ENCODE results near the gene ZACN. TPM values are rescaled to one million over a fixed set of nuclear protein-coding genes. Genes with fewer than 3 reads are reported as not detected.

Gene ZACN
- total RNA-seq, 4 donors from 2014 or later = not detected

DNA sequence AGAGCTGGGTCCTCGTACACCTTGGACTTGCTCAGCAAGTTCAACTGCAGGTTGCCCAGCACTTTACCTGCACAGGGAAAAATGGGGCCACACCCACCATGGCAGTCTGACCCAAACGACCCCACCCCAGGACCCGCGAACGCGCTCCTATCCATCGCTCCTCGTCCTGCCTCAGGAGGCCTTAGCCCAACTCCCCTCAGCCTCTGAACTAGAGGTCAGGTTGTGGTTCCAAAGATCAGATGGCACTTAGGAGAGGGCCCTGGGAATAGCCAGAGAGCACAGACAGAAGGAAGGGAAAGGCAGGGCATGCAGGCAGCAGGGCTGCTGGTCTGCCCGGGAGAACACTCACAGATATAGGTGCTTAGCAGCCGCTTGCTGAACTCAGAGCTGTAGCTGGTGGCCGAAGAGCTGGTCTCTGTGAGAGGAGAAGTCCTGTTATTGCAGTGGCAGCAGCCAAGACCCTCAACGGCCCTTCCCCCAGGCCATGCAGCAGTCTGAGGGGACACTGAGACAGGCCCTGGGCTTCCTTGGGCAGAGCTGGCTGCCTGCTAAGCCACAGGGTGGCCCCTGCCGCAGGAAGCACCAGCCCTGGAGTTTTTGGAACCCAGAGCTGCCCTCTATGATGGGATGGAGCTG is 6.9 kb downstream of the ZACN start:
- intact Hi-C loops (cut with DNase I; ENCODE audit: low total_unique reads) = no loop called here
- no peak overlapping the region for H3K4me3 ChIP-seq
- TF ChIP-seq, protein P1, sequence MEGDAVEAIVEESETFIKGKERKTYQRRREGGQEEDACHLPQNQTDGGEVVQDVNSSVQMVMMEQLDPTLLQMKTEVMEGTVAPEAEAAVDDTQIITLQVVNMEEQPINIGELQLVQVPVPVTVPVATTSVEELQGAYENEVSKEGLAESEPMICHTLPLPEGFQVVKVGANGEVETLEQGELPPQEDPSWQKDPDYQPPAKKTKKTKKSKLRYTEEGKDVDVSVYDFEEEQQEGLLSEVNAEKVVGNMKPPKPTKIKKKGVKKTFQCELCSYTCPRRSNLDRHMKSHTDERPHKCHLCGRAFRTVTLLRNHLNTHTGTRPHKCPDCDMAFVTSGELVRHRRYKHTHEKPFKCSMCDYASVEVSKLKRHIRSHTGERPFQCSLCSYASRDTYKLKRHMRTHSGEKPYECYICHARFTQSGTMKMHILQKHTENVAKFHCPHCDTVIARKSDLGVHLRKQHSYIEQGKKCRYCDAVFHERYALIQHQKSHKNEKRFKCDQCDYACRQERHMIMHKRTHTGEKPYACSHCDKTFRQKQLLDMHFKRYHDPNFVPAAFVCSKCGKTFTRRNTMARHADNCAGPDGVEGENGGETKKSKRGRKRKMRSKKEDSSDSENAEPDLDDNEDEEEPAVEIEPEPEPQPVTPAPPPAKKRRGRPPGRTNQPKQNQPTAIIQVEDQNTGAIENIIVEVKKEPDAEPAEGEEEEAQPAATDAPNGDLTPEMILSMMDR (IDR thresholded peaks at IDR 0.05) = no peak
- TF ChIP-seq POLR2A (IDR thresholded peaks at IDR 0.05) = no peak

DNA sequence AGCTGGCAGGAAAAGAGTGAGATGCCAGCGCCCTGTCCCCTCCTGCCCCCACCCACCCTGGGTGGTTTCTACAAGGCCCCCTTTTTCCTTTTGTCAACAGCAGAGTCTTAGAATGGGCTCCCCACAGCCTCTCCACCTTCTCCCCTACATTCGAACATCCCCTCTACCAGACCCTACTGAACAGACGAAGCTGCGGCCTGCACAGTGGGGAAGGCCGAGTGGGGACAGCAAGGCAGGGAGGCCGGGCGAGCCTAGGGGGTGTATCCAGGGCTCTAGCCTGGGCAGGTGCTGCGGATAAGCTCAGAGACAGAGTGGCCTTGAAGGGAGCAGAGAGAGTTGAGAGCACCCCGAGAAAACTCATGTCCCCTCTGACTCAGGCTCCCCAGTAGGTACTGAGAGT is 7.4 kb downstream of the ZACN start:
- DNase-seq = no peak
- H3K4me3 ChIP-seq = no peak overlapping the region
- intact Hi-C loops (cut with DNase I; ENCODE audit: low total_unique reads) = no loop called here
- H3K27ac ChIP-seq = no peak overlapping the region
- H3K9me3 ChIP-seq = no peaks in the 10 kb centered on the region
- H3K27me3 ChIP-seq = no peaks in the 10 kb centered on the region
- H3K4me1 ChIP-seq = no peaks in the 10 kb centered on the region
- H3K36me3 ChIP-seq = no peaks in the 10 kb centered on the region
- TF ChIP-seq, protein P1 (IDR thresholded peaks at IDR 0.05) = no peak
- TF ChIP-seq POLR2A (IDR thresholded peaks at IDR 0.05) = no peak

More for the DNA sequence above, 6.9 kb downstream of the ZACN start:
- Histone ChIP-seq H3K27ac (no peak overlapping the region), H3K27me3 (no peaks in the 10 kb centered on the region), H3K9me3 (no peaks in the 10 kb centered on the region), H3K36me3 (no peaks in the 10 kb centered on the region), H3K4me1 (no peaks in the 10 kb centered on the region)
- no peak for DNase-seq

DNA sequence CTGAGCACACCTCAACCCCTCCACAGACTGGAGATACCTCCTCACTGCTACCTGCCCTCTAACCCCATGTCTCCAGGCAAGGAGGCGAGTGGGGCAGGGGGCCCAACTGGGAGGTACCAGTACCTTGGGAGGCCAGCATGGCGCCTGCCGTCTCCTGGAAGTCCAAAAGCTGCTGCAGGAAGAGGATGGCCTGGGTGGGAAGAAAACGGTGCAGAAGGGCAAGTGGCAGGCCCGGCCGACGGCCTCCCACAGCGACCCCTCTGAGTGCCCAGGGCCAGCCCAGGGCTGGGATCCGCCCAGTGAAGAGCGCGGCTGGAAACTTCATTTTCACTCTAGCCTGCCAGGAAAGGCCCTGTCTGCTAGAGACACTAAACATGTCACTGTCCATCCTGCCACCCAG is 8.5 kb downstream of the ZACN start:
- Histone ChIP-seq H3K4me1 (no peaks in the 10 kb centered on the region), H3K9me3 (no peaks in the 10 kb centered on the region), H3K36me3 (no peaks in the 10 kb centered on the region), H3K4me3 (no peak overlapping the region), H3K27ac (no peak overlapping the region), H3K27me3 (no peaks in the 10 kb centered on the region)
- DNase-seq = no peak
- intact Hi-C loops (cut with DNase I; ENCODE audit: low total_unique reads) = no loop called here
- TF ChIP-seq POLR2A (IDR thresholded peaks at IDR 0.05) = no peak
- TF ChIP-seq, protein P1 (IDR thresholded peaks at IDR 0.05) = no peak

DNA sequence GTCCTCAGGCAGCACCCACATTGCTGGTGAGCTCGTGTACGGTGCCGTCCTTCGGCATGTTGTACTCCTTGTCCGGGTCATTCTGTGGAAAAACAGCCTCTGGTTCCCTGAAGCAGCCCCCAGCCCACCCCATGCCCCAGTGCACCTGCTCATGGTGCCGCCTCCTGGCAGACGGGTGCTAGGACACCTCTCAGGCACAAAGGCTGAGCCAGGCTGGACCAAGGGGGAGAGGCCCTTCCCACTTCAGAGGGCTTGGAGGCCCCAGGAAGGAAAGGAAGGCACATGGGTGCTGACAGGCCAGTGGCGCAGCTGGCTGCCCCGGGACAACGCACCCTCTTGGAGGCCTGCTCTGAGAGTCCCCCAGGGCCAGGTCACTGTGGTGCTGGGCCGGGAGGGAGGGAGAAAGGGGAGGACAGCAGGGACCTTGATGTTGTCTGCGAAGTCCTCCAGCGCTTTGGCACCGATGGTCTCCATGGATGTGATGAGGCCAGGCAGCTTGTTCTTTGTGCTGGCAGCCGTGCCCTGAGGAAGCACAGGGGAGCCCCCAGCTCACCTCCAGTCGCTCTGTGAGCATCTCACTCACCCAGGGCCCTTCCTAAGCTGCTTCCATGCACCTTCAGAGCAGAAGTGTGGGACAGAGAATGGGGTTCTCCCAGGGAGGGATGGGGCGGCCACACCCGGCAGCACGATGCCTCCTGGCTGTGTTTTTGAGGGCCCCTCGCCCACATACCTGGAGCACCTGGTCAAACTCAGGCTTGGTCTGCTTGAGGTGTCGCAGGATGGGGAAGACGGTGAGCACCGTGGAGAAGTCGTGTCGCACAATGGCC is 9.3 kb downstream of the ZACN start:
- no peak for DNase-seq
- Histone ChIP-seq H3K9me3 (no peaks in the 10 kb centered on the region), H3K4me1 (no peaks in the 10 kb centered on the region), H3K27me3 (no peaks in the 10 kb centered on the region), H3K27ac (no peak overlapping the region), H3K36me3 (no peaks in the 10 kb centered on the region), H3K4me3 (no peak overlapping the region)
- intact Hi-C loops (cut with DNase I; ENCODE audit: low total_unique reads) = no loop called here
- TF ChIP-seq, protein P1 (IDR thresholded peaks at IDR 0.05) = no peak
- no peak for TF ChIP-seq POLR2A (IDR thresholded peaks at IDR 0.05)

DNA sequence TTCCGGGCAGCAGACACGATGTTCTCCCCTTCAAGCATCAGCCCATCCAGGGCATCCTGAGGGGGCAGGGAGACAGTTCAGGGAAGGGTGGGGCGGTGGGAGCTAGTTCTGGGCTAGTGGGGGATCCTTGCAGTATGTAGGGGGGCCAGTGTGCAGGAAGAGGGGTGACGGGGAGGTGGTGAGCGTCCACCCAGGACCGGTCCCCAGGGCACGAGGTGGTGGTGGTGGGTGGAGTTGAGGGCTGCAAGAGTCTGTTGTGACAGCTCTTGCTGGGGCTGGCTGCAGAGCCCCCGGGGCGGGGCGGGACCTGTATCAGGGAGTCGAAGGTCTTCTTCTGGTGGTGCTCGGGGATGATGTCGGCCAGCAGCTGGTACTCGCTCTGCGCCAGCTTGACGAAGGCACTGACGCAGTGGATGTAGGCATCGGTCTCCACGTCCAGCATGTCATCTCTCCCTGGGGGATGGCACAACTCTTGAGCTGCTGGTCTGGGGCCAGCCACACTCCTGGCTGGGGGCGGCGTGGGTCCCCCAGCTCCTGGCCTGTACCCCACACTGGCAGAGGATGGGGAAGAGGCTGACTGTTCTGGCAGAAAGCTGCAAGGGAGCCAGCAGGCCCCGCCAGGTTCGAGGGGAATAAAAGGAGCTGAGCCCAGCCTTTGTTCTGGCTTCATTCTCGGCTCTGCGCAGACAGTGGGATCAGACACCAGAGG is 10.0 kb downstream of the ZACN start:
- Histone ChIP-seq H3K36me3 (no peaks in the 10 kb centered on the region), H3K27me3 (no peaks in the 10 kb centered on the region), H3K27ac (no peak overlapping the region), H3K4me1 (no peaks in the 10 kb centered on the region), H3K9me3 (no peaks in the 10 kb centered on the region), H3K4me3 (no peak overlapping the region)
- intact Hi-C loops (cut with DNase I; ENCODE audit: low total_unique reads) = no loop called here
- TF ChIP-seq, protein P1 (IDR thresholded peaks at IDR 0.05) = no peak
- TF ChIP-seq POLR2A (IDR thresholded peaks at IDR 0.05) = no peak
- DNase-seq = no peak

Data from uterus (tissue), 4 donors.